Measurements from ENCODE around the gene OR11H6. TPM values are rescaled to one million over a fixed set of nuclear protein-coding genes. Genes with fewer than 3 reads are reported as not detected.
"Not testable (repeated sequence)": the region's sequence is repeated elsewhere in the genome, so short reads cannot be mapped to it uniquely, and the experiment has no call there.

Gene OR11H6
- total RNA-seq, 1 donor from 2014 or later = not detected

DNA sequence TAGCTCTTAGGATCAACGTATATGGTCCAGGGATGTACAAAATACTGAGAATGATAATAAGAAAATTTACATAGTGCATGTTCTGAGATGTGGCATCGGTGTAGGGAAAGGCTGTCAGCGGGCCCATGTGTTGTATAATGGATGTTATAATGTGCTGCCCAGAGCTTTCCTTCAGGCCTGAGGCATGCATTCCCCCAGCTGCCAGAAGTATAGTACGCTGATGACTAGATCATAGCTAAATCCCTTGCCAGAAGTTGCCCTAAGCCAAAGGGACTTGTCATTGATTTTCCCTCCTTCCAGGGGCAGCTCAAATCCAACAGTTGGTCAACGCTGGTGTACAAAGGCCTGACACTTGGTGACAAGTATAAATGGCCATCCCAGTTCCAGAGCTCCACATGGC lies 39.3 kb upstream of the OR11H6 start:
- no peak for DNase-seq (ENCODE audit: low read depth)
- no peak overlapping the region for H3K4me3 ChIP-seq (ENCODE audit: low read depth, low read length)
- no peak for TF ChIP-seq CTCF (conservative IDR thresholded peaks at IDR 0.05; ENCODE audit: low read depth, low read length)

DNA sequence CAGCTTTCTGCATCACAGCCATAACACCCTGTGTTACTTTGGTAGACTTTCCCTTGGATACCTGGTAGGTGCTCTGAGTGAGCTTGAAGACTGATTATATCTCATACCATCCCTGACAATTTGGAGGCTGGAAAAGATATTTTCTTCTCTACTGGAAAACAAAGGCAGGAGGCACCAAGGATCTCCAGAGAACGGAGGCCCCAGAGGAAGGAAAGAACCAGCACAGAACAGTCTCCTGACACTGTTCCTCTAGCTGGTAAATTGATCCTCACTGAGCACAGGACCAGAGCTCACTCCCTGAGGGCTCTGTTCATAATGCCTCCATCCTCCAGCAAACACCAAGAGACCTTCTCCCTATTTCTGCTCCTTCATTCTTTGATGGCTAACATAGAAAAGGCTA lies 32.9 kb upstream of the OR11H6 start, which contains the start of gene OR11G2:
Gene OR11G2, plus strand, starts transcription at position 301 of the 400 bp plus-strand sequence. CDS start 6,542 bp downstream, outside the sequence.
- TF ChIP-seq CTCF (conservative IDR thresholded peaks at IDR 0.05; ENCODE audit: low read depth, low read length) = no peak
- no peak for DNase-seq (ENCODE audit: low read depth)
- H3K4me3 ChIP-seq (ENCODE audit: low read depth, low read length) = no peak within 1 kb of the TSS

DNA sequence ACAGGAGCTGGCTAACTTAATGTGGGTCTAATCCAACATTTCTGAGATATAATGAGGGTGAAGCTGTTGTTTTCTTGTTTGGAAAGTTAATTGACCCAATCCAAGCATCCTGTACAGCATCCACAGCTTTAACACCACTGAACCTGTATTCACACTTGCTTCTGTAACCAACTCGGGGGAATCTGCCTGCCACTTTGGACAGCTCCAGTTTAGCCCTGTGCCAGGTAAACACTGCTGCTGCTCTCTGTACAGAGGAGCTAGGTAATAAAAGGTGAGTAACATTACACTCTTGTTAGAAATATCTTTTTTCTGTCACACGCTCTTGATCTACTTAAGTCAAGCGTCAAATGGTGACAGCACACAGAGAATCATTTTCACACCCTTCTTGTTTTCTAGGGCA lies 32.1 kb upstream of the OR11H6 start:
- H3K4me3 ChIP-seq (ENCODE audit: low read depth, low read length) = no peak overlapping the region
- TF ChIP-seq CTCF (conservative IDR thresholded peaks at IDR 0.05; ENCODE audit: low read depth, low read length) = no peak
- DNase-seq (ENCODE audit: low read depth) = no peak

DNA sequence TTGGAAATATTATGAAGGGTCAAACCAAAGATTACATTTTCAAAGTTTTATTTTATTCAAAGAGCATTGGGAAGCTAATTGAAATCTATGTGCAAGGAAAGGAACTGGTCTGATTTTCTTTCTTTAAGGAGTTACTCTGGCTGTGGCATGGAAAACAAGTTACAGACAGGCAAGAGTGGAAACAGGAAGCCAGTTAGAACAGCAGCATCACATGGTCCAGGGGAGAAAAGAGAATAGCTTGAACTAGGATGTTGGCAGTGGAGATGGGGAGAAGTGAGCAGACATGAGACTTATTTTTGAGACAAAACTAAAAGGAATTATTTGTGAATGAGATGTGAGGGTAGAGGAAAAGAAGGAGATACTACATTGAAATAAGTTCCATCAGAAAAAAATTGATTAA lies 29.4 kb upstream of the OR11H6 start:
- TF ChIP-seq CTCF (conservative IDR thresholded peaks at IDR 0.05; ENCODE audit: low read depth, low read length) = no peak
- no peak for DNase-seq (ENCODE audit: low read depth)
- H3K4me3 ChIP-seq (ENCODE audit: low read depth, low read length) = no peak overlapping the region

GRCh38 chr14:20195170-20195569 lies 28.3 kb upstream of the OR11H6 start:
- H3K4me3 ChIP-seq (ENCODE audit: low read depth, low read length); DNase-seq (ENCODE audit: low read depth): not testable (repeated sequence)

DNA sequence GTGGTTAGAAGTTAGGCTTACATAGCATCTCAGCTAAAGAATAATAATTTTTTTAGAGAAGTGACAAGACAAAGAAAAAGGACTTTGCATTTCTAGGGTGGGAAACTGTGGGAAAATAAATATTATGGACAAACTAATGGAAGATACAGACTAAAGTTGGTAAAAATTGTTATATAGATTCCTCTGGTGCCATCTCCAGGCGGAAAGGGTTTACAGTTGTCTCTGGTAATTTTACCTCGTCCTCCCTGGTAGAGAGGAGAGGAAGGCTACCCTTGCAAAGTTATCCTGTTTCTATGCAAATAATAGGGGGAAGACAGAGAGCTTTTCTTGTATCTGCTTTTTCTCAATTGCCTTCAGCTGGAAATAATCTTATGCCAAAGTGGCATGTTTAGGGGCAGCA lies 27.6 kb upstream of the OR11H6 start:
- no peak overlapping the region for H3K4me3 ChIP-seq (ENCODE audit: low read depth, low read length)
- no peak for DNase-seq (ENCODE audit: low read depth)
- TF ChIP-seq CTCF (conservative IDR thresholded peaks at IDR 0.05; ENCODE audit: low read depth, low read length) = no peak

DNA sequence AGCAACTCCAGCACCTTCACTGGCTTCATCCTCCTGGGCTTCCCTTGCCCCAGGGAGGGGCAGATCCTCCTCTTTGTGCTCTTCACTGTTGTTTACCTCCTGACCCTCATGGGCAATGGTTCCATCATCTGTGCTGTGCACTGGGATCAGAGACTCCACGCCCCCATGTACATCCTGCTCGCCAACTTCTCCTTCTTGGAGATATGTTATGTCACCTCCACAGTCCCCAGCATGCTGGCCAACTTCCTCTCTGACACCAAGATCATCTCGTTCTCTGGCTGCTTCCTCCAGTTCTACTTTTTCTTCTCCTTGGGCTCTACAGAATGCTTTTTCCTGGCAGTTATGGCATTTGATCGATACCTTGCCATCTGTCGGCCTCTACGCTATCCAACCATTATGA lies 26.1 kb upstream of the OR11H6 start:
- H3K4me3 ChIP-seq (ENCODE audit: low read depth, low read length) = no peak overlapping the region
- no peak for TF ChIP-seq CTCF (conservative IDR thresholded peaks at IDR 0.05; ENCODE audit: low read depth, low read length)
- DNase-seq (ENCODE audit: low read depth) = no peak

GRCh38 chr14:20198991-20199390 lies 24.5 kb upstream of the OR11H6 start:
- DNase-seq (ENCODE audit: low read depth) = no peak
- TF ChIP-seq CTCF (conservative IDR thresholded peaks at IDR 0.05; ENCODE audit: low read depth, low read length) = no peak
- no peak overlapping the region for H3K4me3 ChIP-seq (ENCODE audit: low read depth, low read length)

Measured in epithelial cell of proximal tubule (primary cell).